Measurements from ENCODE around the gene TMEM63B.
A peak's percentile ranks its signal among the peaks of the same experiment; 100 is the strongest.
"Not testable (repeated sequence)": the region's sequence is repeated elsewhere in the genome, so short reads cannot be mapped to it uniquely, and the experiment has no call there.

TMEM63B gene

DNA sequence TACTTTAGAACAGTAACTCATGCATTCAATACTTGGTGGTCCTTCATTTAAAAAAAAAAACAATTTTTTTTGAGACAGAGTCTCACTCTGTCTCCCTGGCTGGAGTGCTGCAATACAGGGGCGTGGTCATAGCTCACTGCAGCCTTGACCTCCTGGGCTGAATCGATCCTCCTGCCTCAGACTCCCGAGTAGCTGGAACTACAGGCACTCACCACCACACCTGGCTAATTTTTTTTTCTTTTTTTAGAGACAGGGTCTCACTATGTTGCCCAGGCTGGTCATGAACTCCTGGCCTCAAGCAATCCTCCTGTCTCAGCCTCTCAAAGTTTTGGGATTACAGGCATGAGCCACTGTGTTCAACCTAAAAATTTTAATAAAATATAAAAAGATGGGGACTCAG, 17.2 kb downstream of the TMEM63B start:
- not testable (repeated sequence) for DNase-seq (ENCODE audit: low read depth in 2 of 2)

DNA sequence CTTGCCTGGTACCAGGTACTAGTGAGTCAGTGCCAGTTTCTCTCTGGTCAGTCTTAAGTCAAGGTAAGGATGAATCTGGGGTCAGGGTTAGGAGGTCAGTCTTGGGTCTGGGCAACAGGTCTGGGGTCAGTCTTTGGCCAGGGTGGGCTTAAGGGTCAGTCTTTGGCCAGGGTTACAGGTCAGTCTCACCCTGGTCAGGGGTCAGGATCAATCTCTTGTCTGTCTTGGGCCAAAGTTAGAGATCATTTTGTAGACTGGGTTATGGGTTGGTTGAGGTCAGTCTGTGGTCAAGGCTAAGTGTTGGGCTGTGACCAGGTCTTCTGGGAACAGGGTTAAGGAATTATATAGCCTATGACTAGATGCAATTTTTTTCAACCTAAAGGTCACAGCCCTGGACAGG, 18.5 kb downstream of the TMEM63B start:
- no peak for DNase-seq (ENCODE audit: low read depth in 2 of 2)

DNA sequence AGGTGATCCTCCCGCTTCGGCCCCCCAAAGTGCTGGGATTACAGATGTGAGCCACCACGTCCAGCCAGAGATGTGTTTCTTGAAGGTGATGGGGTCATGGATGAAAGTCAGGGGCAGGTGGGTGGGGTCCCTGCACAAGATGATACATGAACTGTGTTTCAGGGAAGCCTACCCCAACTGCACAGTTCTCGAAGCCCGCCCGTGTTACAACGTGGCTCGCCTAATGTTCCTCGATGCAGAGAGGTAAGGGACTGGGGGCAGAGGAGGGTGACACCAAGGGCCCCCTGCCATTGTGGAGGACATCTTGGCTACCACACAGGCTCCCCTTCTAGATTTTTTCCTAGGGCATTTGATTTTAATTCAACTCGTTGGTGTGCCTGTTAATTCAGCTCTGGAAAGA, 19.3 kb downstream of the TMEM63B start:
- DNase-seq (ENCODE audit: low read depth in 2 of 2): no peak

DNA sequence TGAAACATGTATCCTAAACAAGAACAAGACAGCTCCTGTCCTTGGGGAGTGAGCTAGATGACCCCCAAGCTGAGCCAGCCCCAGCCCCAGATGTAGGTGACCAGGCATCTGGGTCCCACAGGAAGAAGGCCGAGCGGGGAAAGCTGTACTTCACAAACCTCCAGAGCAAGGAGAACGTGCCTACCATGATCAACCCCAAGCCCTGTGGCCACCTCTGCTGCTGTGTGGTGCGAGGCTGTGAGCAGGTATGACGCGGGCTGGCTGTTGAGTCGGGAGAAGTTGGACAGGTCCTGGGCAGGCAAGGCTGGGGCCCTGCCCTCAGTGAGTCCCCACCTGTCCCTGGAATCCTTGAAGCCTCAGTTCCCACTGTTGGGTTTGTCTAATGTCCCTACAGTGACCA, 19.9 kb downstream of the TMEM63B start:
- DNase-seq (ENCODE audit: low read depth in 2 of 2): no peak

DNA sequence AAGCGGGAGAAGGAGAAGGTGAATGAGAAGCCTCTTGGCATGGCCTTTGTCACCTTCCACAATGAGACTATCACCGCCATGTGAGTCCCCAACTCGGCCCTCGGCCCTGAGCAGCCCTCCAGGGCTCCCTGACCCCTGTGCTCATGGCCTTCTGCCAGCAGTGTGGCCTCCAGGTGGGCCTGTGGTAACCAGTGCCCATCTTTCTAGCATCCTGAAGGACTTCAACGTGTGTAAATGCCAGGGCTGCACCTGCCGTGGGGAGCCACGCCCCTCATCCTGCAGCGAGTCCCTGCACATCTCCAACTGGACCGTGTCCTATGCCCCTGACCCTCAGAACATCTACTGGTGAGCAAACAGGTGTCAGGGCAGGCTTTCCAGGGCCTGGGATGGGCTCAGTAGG, 21.0 kb downstream of the TMEM63B start:
- DNase-seq (ENCODE audit: low read depth in 2 of 2): no peak

DNA sequence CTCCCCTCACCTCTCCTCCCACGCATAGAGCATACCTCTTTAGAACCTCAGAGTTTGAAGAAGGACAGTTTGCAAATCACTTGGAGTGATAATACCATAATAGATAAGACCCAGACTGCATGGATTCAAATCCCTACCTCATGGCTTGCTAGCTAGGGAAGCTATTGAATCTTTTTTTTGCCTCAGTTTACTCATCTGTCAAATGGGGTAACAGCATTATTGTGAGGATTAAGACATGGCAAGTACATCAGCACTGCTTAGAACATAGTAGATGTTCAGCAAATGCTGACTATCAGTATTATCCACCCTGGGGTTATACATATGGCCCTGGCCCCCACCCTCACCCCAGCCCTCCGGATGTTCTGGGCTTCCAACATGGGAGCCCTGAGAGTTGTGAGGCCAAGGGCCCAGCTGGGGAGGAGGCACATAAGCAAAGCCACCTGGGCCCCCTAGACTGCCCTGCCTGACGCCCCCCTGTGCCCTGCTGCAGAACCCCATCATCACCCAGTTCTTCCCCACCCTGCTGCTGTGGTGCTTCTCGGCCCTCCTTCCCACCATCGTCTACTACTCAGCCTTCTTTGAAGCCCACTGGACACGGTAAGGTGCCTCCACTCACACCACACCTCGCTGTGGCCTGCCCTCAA, 22.1 kb downstream of the TMEM63B start:
- DNase-seq (ENCODE audit: low read depth in 2 of 2): no peak

DNA sequence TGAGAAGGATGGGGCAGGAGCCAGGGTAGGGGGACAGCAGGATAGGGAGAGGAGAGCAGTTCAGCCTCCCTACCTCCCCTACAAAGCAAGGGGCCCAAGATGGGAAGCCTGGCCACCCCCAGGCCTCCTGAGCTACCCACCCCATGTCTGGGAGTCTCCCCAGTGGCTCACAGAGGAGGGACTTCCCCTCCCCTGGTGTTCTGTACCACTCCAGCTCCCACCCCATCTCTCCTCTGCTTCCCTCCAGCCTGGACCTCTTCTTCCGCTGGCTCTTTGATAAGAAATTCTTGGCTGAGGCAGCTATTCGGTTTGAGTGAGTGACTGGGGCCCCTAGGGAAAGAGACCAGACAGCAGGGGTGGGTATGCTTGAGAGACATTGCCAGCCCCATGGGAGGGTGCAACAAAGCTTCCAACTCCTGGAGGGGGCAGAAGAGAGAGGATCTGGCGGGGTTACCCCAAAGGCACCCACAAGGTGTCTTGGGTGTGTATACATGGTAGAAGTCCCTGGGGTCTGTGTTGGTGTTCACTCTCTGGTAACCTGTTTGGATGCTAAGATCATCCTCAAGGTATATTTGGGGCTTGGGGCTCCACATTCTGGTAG, 23.1 kb downstream of the TMEM63B start:
- DNase-seq (ENCODE audit: low read depth in 2 of 2): no peak

DNA sequence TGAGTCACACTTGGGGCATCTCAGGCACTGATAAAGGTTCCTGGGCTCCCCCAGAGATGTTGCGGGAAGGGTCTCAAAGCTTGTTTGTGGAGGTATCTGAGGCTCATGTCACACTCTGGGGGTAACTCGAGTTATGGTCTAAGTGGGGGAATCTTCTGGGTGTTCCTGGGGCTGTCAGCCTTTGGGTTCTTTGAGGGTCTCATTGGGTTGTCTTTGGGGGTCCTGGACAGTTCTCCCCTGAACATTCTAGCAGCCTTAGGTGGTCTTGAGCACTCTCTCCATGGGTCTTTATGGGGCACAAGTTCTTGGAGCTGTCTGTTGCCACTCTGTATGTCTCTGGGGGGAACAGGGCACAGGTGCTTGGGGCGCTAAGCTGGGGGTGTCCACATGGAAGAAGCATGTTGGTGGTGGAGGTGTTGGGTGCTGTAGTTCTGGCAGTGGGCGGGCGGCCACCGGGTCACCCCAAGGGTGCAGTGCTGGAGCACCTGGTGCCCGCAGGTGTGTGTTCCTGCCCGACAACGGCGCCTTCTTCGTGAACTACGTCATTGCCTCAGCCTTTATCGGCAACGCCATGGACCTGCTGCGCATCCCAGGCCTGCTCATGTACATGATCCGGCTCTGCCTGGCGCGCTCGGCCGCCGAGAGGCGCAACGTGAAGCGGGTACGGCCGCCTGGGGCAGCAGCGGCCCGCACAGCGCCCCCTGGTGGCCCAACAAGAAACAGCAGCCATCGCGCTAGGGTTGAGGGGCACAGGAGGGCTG, 24.2 kb downstream of the TMEM63B start:
- peak in 1 of 2 experiments; percentile 12 for DNase-seq (ENCODE audit: low read depth in 2 of 2)

DNA sequence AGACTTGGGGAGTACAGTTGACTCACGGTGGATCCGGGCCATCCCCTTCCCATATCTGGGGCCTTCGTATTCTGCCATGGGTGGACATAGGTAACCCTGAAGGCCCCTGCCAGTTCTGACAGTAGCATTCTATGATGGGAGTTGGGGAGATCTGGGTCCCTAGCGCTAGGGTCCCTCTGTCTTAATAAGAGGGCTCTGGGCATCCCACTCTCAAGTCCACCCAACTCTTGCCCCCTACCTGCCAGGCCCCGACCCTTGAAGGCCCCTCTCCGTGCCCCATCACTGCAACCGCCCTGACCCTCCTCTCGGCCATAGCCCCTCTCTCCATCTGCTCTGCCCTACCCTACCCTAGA, 24.7 kb downstream of the TMEM63B start:
- no peak for DNase-seq (ENCODE audit: low read depth in 2 of 2)

DNA sequence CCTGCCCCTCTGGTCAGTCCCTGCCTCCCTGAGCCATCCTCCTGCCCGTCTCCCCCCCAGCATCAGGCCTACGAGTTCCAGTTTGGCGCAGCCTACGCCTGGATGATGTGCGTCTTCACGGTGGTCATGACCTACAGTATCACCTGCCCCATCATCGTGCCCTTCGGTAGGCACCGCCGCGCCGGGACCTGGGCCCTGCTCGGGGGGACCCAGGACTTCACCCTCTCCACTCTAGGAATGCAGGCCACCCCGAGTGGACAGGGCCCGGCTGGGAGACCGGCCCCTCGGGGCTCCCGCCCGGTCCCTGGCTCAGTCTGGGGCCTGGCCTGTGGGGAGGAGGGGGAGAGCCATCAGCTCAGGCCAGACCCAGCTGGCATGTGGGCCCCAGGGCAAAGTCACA, 25.2 kb downstream of the TMEM63B start:
- no peak for DNase-seq (ENCODE audit: low read depth in 2 of 2)

DNA sequence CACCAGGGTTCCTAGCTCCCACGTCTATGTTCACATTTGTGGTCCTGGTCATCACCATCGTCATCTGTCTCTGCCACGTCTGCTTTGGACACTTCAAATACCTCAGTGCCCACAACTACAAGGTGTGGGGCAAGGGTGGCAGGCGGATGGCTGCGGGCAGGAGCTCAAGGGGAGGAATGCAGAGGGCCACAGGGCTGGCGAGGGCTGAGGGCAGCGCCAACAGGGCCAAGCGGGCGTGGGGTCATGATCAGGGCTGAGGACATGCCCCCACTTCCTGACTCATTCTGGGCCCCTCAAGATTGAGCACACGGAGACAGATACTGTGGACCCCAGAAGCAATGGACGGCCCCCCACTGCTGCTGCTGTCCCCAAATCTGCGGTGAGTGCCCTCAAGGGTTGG, 26.7 kb downstream of the TMEM63B start:
- DNase-seq (ENCODE audit: low read depth in 2 of 2): no peak

DNA sequence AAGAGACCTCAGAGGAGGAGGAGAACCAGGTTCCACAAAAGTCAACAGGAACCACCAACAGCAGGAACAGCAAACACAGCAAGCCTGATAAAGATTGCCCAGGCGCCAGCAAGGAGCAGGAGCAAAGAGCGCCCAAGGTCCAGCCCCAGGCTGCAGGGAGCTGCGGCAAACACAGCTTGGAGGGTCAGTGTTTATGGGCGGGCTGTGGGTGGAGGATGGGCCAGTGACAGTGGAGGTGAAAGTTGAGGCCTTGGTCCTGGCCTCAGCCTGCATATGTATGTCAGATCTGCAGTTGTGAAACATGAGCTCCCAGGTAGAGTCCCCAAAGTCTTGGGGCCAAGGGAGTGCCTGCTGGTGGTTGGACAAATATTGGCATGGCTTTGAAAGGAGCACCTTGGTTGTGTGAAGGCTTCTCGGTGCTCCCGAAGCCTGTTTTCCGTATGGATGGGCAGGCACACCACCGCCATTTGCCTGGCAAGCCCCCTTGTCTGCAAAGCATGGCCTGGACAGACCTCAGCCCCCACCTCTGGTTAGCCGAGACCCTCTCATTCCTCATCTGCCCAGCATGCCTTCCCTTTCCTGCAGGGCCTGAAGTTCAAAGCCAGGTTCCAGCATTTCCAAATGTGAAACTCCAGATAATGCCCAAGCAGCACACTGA, 29.3 kb downstream of the TMEM63B start:
- DNase-seq (ENCODE audit: low read depth in 2 of 2): no peak

DNA sequence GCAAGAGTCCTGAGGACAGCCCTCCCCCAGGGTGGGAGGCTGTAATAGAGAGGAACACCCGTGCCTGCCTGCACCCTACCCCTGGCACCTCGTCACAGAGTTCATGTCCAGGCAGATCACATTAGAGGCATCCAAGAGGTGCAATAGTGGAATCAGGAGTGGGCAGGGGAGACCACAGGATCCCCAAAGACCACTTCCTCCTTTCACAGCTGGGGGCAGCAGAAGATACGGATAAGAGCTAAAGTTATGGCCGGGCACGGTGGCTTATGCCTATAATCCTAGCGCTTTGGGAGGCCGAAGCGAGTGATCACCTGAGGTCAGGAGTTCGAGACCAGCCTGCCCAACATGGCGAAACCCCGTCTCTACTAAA, 29.8 kb downstream of the TMEM63B start:
- DNase-seq (ENCODE audit: low read depth in 2 of 2): no peak

DNA sequence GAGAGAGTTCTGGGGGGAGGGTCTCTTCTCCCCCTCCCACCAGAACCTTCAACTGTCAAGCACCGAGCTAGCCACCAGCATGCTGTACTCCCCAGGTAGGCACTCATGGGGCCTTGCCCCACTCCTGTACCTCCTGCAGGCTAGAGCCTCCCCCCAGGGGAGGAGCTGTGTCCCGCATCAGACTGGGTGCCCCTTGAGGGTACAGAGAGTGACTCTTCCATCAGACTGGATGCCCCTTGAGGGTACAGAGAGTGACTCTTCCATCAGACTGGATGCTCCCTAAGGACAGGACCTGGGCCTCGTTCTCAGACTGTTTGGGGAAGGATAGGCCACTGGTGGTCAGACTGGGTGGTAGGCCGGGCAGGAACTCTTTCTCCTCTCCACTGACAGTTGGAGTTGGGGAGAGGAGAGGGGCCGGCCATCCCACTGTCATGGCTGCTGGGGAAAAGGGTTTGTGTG, 31.4 kb downstream of the TMEM63B start, which contains the start of gene CAPN11:
Gene CAPN11 (plus strand): TSS at position 51 of the 459 bp plus-strand sequence. CDS start 29 bp downstream, at position 80.
- DNase-seq (ENCODE audit: low read depth in 2 of 2): no peak

DNA sequence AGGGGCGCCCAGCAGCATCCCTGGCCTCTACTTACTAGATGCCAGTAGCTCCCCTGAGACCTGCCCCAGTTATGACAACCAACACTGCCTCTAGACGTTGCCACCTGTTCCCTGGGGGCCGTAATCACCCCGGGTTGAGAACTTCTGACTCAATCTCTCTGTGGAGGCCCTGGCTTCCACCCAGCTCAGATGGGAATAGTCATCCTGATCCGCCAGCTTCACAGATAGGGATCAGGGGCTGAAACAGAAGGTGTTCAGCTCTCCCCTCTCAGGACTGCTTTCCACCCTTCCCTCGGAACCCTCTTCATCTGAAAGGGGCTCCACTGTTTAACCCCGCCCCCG, 34.6 kb downstream of the TMEM63B start:
- DNase-seq (ENCODE audit: low read depth in 2 of 2): no peak

DNA sequence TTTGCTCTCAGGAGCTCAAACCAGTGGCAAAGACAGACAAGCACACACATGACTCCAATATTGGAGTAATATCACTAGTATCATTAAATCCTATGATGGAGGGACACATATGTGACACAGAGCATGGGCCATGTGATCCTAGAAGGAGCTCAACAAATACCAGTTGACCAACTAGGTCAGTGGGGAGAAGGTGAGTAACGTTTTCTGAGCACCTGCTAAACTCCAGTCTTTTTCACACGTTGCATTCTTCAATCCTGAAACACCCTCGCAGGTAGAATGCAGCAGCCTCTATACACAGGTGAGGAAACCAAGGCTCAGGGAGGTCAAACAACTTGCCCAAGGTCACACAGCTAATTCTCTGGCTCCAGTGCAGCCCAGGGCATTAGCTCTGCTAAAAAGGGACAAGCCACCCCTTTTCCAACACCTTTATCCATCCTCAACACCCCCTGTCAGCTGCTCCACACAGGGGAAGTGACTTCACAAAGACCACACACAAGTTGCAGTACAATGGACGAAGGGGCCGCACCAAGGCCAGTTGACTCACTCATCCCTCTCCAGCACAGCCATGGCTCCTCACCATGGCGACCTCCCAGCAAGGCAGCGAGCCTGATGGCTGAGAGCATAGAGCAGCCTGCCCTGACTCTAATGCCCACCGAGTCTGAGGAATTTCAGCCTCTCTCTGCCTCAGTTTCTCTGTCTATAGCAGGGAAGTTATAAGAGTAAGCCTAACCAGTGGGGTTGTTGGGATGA, 35.7 kb downstream of the TMEM63B start:
- no peak for DNase-seq (ENCODE audit: low read depth in 2 of 2)

DNA sequence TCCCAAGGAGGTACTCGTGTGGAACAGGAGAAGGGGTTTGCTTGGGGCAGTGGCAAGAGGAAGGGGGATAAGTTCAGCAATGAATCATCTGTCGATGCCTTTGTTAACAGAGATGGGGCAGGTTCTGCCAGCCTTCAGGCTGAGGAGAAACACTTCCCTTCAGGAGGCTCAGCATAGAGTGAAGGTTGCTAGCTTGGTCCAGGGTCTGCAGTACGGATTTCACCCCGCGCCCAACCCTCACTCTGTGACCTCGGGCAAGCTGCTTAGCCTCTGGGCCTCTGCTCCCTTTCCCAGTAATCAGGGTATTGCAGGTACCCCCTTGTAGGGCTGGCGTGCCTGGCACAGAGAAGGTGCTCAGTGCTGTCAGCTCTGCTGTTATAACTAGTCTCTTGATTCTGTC, 38.8 kb downstream of the TMEM63B start:
- no peak for DNase-seq (ENCODE audit: low read depth in 2 of 2)

DNA sequence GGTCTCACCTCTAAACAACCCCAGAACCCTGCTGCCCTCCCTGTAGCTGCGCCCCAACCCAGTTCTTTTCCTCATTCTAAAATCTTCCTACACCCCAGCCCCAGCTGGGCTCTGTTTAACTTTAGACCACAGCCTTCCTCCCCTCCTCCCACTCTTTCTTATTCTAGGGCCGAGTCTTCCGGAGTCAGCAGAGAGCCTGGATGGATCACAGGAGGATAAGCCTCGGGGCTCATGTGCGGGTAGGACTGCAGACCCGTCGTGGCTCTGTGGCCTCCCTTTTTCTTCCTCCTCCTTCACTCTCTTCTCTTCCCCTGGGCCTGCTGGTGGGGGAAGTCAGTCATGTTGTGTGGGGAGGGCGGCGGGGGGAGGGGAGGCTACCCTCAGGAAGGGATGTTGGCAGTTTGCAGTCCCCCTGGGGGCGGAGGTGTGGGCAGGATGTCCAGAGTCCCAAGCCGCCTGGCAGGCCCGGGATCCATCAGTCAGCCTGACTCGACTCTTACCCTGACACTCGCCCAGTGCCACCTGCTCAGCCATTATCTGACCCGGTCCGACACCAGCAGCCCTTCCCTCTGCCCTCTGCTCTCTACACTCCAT, 39.3 kb downstream of the TMEM63B start:
- DNase-seq (ENCODE audit: low read depth in 2 of 2): no peak

DNA sequence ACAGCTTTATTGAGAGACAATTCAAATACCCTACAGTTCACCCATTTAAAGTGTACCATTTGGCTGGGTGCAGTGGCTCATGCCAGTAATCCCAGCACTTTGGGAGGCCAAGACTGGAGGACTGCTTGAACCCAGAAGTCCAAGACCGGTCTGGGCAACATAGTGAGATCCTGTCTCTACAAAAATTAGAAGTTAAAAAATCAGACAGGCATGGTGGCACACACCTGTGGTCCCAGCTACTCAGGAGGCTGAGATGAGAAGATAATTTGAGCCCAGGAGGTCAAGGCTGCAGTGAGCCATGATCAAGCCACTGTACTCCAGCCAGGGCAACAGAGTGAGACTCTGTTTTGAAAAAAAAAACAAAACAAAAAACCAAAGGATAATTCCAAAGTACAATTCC, 40.2 kb downstream of the TMEM63B start:
- DNase-seq (ENCODE audit: low read depth in 2 of 2): no peak

DNA sequence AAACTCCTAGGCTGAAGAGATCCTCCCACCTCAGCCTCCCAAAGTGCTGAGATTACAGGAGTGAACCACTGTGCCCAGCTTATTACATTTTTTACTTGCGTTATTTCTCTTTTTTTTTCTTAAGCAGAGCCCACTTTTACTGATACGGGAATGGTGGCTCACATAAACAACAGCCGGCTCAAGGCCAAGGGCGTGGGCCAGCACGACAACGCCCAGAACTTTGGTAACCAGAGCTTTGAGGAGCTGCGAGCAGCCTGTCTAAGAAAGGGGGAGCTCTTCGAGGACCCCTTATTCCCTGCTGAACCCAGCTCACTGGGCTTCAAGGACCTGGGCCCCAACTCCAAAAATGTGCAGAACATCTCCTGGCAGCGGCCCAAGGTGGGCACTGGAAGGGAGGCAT, 41.8 kb downstream of the TMEM63B start:
- DNase-seq (ENCODE audit: low read depth in 2 of 2): no peak

DNA sequence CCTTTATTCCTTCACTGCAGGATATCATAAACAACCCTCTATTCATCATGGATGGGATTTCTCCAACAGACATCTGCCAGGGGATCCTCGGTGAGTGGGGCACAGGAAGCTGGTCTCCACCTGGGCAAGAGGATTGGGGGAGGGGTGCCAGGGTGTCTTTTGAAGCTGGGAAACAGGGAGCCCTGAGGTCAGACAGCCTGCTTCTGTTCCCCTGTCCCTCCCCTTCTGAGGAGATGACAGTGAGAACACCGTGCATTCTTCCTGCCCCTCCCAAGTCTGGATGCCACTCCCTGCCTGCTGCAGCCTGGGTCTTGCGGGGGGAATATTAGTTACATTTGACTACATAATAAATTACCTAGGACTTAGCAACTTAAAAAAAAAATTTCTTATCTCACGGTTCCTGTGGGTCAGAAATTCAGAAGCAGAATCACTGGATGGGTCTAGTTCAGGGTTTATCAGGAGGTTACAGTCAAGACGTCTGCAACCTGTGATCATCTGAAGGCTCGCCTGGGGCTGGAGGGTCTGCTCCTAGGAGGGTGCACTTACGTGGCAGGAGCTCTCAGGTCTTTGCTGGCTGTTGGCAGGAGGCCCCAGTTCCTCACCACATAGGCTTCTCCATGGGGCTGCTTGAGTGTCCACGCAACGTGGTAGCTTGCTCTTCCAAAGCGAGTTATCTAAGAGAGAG, 42.7 kb downstream of the TMEM63B start:
- no peak for DNase-seq (ENCODE audit: low read depth in 2 of 2)
